SU-DHL-6 (cell line): Measurements from ENCODE around the gene CDKN2C.

ENCODE experiments used
- H2AFZ ChIP-seq: fragments of 200-600 bp; sonication (generic); 2 replicates; pipeline ENCODE4 v1.6.1; 2014; ENCODE audit warnings: low read depth, mild to moderate bottlenecking, moderate library complexity, mixed read lengths, antibody characterized with exemption, low read length; ENCODE audit not compliant: severe bottlenecking
- H3F3A ChIP-seq: fragments of 200-600 bp; shearing (Covaris generic); 2 replicates; pipeline ENCODE4 v1.6.0; 2016; ENCODE audit warnings: antibody characterized with exemption, mild to moderate bottlenecking; ENCODE audit not compliant: insufficient read depth
- H3K27ac ChIP-seq: fragments of 200-600 bp; sonication (generic); 2 replicates; pipeline ENCODE4 v1.5.1; 2016; ENCODE audit warnings: low read depth, mild to moderate bottlenecking, low read length, moderate library complexity, mixed read lengths
- H3K27me3 ChIP-seq: fragments of 200-600 bp; sonication (generic), shearing (Covaris generic); 2 replicates; pipeline ENCODE4 v1.6.0; 2014; ENCODE audit warnings: mild to moderate bottlenecking, low read length
- H3K36me3 ChIP-seq: fragments of 200-600 bp; sonication (generic); 2 replicates; pipeline ENCODE4 v1.6.1; 2014; ENCODE audit warnings: mild to moderate bottlenecking, low read length, mixed read lengths
- H3K4me2 ChIP-seq: fragments of 300-600, 200-600 bp; shearing (Covaris generic), sonication (generic); 2 replicates; pipeline ENCODE4 v1.6.0; 2014; ENCODE audit warnings: low read length, low read depth, mild to moderate bottlenecking; ENCODE audit not compliant: poor library complexity, severe bottlenecking
- H3K4me3 ChIP-seq: fragments of 200-600 bp; sonication (generic); 2 replicates; pipeline ENCODE4 v1.5.1; 2014; ENCODE audit warnings: antibody characterized with exemption, low read length, mild to moderate bottlenecking, mixed read lengths; ENCODE audit not compliant: insufficient read depth, poor library complexity, severe bottlenecking
- H3K79me2 ChIP-seq: fragments of 200-600 bp; sonication (generic); 2 replicates; pipeline ENCODE4 v1.6.1; 2014; ENCODE audit warnings: mild to moderate bottlenecking, low read length, moderate library complexity; ENCODE audit not compliant: insufficient read depth
- H3K9ac ChIP-seq: fragments of 200-600 bp; sonication (generic); 2 replicates; pipeline ENCODE4 v1.7.0; 2014; ENCODE audit warnings: mild to moderate bottlenecking, low read length
- H3K9me2 ChIP-seq: fragments of 200-600 bp; sonication (generic); replicated peaks from 2 replicates; pipeline ENCODE4 v1.6.1; 2014; ENCODE audit warnings: low read length; ENCODE audit not compliant: insufficient read depth
- H3K9me3 ChIP-seq: fragments of 200-600 bp; sonication (generic); 2 replicates; pipeline ENCODE4 v1.6.1; 2014; ENCODE audit warnings: low read length, mixed read lengths; ENCODE audit not compliant: insufficient read depth
- H4K20me1 ChIP-seq: fragments of 200-600 bp; sonication (generic); 2 replicates; pipeline ENCODE4 v1.6.1; 2014; ENCODE audit warnings: low read depth, mild to moderate bottlenecking, antibody characterized with exemption, low read length, moderate library complexity, mixed read lengths
- EZH2phosphoT487 ChIP-seq: fragments of 200-600 bp; sonication (generic), shearing (Covaris generic); conservative IDR thresholded peaks from 2 replicates; pipeline ENCODE4 v1.6.1; 2018; ENCODE audit warnings: mild to moderate bottlenecking, antibody characterized with exemption, low read length, moderate library complexity, mixed read lengths
- TF ChIP-seq, protein P1 (sequence below): fragments of 200-600 bp; sonication (generic); IDR thresholded peaks from one replicate; pipeline ENCODE4 v1.5.1; 2017; ENCODE audit warnings: antibody characterized with exemption, mild to moderate bottlenecking, low read length, moderate library complexity; ENCODE audit not compliant: insufficient read depth, poor library complexity, severe bottlenecking

Gene CDKN2C

GRCh38 chr1:50969611-50970508, at the start of gene CDKN2C:
TSS of gene CDKN2C (plus strand) at chr1:50970245. CDS start at chr1:50970369, 124 bp downstream.
- H3F3A ChIP-seq: peaks cover 64% of the 10 kb centered on the region
- peak within 1 kb of the TSS; percentile 89 for H2AFZ ChIP-seq
- H3K27me3 ChIP-seq: no peaks in the 10 kb centered on the region
- no peaks in the 10 kb centered on the region for H3K9me3 ChIP-seq
- H3K9me2 ChIP-seq: no peaks in the 10 kb centered on the region
- H3K79me2 ChIP-seq: peaks cover 55% of the 10 kb centered on the region
- peak within 1 kb of the TSS; percentile 99 for H3K27ac ChIP-seq
- H3K4me3 ChIP-seq: peak within 1 kb of the TSS; percentile 94
- peak within 1 kb of the TSS; percentile 83 for H3K4me2 ChIP-seq
- peak within 1 kb of the TSS; percentile 99 for H3K9ac ChIP-seq
- H4K20me1 ChIP-seq: peaks cover 12% of the 10 kb centered on the region
- peaks cover 43% of the 10 kb centered on the region for H3K36me3 ChIP-seq
- no peak for TF ChIP-seq EZH2phosphoT487
- TF ChIP-seq, protein P1, sequence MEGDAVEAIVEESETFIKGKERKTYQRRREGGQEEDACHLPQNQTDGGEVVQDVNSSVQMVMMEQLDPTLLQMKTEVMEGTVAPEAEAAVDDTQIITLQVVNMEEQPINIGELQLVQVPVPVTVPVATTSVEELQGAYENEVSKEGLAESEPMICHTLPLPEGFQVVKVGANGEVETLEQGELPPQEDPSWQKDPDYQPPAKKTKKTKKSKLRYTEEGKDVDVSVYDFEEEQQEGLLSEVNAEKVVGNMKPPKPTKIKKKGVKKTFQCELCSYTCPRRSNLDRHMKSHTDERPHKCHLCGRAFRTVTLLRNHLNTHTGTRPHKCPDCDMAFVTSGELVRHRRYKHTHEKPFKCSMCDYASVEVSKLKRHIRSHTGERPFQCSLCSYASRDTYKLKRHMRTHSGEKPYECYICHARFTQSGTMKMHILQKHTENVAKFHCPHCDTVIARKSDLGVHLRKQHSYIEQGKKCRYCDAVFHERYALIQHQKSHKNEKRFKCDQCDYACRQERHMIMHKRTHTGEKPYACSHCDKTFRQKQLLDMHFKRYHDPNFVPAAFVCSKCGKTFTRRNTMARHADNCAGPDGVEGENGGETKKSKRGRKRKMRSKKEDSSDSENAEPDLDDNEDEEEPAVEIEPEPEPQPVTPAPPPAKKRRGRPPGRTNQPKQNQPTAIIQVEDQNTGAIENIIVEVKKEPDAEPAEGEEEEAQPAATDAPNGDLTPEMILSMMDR: no peak

DNA sequence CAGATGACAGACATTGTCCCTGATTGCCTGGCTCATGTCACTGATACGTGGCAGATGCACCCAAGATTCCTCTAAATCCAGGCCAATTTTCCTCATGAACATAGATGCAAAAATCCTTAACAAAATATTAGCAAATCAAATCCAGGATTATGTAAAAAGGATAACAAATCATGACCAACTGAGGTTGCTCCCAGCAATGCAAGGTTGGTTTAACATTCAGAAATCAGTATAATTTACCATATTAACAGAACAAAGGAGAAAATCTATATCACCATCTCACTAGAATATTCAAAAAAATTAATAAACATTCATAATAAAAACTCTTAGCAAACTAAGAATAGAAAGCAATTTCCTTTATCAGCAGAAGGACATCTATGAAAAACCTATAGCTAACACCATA, 49.6 kb upstream of the CDKN2C start:
- Histone ChIP-seq H3K4me3 (no peak overlapping the region), H2AFZ (no peak overlapping the region), H3K36me3 (peaks cover 8% of the 10 kb centered on the region; the same call in 1 of the 2 replicates), H3K27me3 (no peaks in the 10 kb centered on the region), H4K20me1 (no peaks in the 10 kb centered on the region), H3K27ac (no peak overlapping the region), H3K79me2 (peaks cover 94% of the 10 kb centered on the region), H3K9ac (no peak overlapping the region), H3K4me2 (no peak overlapping the region), H3K9me2 (no peaks in the 10 kb centered on the region), H3K9me3 (0 out of 2 replicates have a peak, but pooled peaks cover 6% of the 10 kb centered on the region), H3F3A (no peaks in the 10 kb centered on the region)
- TF ChIP-seq, protein P1: no peak
- TF ChIP-seq EZH2phosphoT487: no peak

- H3K27ac ChIP-seq: no peak overlapping the region
- no peaks in the 10 kb centered on the region for H4K20me1 ChIP-seq
- 0 out of 2 replicates have a peak, but pooled peaks cover 6% of the 10 kb centered on the region for H3K9me3 ChIP-seq
- no peaks in the 10 kb centered on the region for H3F3A ChIP-seq
- H3K36me3 ChIP-seq: peaks cover 8% of the 10 kb centered on the region; the same call in 1 of the 2 replicates
- TF ChIP-seq, protein P1: no peak
- TF ChIP-seq EZH2phosphoT487: no peak
- no peak overlapping the region for H3K4me3 ChIP-seq
- no peaks in the 10 kb centered on the region for H3K9me2 ChIP-seq
- peaks cover 94% of the 10 kb centered on the region for H3K79me2 ChIP-seq
- H3K4me2 ChIP-seq: no peak overlapping the region
- H3K9ac ChIP-seq: no peak overlapping the region
- H3K27me3 ChIP-seq: no peaks in the 10 kb centered on the region
- no peak overlapping the region for H2AFZ ChIP-seq
Measured at GRCh38 chr1:50921029-50921428, 49.0 kb upstream of the CDKN2C start.
